NCI-H2029 (cell line): ENCODE results near the gene METRNL.

Experiments used
- DNase-seq: peaks from one replicate; lab custom pipeline; 2025; lab: John Stamatoyannopoulos, UW

Gene METRNL

GRCh38 chr17:83142619-83143018, 63.2 kb downstream of the METRNL start:
- no peak for DNase-seq

- no peak for DNase-seq
Measured at GRCh38 chr17:83143817-83144231, 64.4 kb downstream of the METRNL start.
